Astrocyte (in vitro differentiated cells and primary cell): ENCODE data around the gene B3GNT7.

Experiments
- CTCF ChIP-seq: IDR thresholded peaks from 2 replicates; pipeline ENCODE4 v1.5.1; 2011; ENCODE audit warnings: low read depth, mild to moderate bottlenecking, inconsistent platforms, low read length, moderate library complexity; ENCODE audit not compliant: insufficient read depth
- EZH2 ChIP-seq: IDR thresholded peaks from 2 replicates; pipeline ENCODE4 v1.6.1; 2012; ENCODE audit warnings: mild to moderate bottlenecking, low read length, inconsistent platforms; ENCODE audit not compliant: insufficient read depth

- TF ChIP-seq CTCF (no peak), EZH2 (no peak)
Measured at GRCh38 chr2:231347638-231348037, 47.9 kb upstream of the B3GNT7 start.
